Activated CD8-positive, alpha-beta memory T cell treated with anti-CD3 and anti-CD28 coated beads, Interleukin-2, amount 50 U/mL, for 1 hour (primary cell): ENCODE data around the gene NME1.
"Not testable (repeated sequence)": the region's sequence is repeated elsewhere in the genome, so short reads cannot be mapped to it uniquely, and the experiment has no call there.

Experiments
- DNase-seq: peaks from one replicate; pipeline ENCODE4 v3.0.0-alpha.2; 2020; ENCODE audit errors: extremely low read depth

NME1 gene

GRCh38 chr17:51153210-51154072 is at the start of gene NME1:
TSS of gene NME1 (plus strand) at chr17:51153559. CDS start at chr17:51155655, 2,096 bp downstream.
- DNase-seq, result peak; percentile 93

GRCh38 chr17:51107778-51108177 is 45.6 kb upstream of the NME1 start:
- no peak for DNase-seq

DNA sequence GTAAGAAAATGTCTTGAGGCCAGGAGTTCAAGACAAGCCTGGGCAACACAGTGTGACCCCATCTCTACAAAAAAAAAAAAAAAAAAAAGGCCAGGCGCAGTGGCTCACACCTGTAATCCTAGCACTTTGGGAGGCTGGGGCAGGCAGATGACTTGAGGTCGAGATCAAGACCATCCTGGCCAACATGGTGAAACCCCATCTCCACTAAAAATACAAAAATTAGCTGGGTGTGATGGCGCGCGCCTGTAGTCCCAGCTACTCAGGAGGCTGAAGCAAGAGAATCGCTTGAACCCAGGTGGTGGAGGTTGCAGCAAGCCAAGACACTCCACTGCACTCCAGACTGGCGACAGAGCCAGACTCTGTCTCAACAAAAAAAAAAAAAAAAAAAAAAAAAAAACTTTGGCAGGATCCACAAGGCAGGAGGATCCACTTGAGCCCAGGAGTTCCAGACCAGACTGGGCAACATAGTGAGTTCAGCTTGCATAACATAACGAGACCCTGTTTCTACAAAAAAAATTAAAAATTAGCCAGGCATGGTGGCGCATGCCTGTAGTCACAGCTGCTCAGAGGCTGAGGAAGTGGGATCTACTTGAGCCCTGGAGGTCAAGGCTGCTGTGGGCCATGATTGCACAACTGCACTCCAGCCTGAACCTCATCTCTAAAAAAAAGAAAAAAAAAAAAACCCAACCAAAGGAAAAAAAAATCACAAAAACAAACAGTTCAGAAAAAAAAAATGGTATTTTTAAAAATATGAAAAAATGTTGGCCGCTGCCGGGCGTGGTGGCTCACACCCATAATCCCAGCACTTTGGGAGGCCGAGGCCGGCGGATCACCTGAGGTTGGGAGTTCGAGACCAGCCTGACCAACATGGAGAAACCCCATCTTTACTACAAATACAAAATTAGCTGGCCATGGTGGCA is 40.8 kb upstream of the NME1 start:
- not testable (repeated sequence) for DNase-seq

DNA sequence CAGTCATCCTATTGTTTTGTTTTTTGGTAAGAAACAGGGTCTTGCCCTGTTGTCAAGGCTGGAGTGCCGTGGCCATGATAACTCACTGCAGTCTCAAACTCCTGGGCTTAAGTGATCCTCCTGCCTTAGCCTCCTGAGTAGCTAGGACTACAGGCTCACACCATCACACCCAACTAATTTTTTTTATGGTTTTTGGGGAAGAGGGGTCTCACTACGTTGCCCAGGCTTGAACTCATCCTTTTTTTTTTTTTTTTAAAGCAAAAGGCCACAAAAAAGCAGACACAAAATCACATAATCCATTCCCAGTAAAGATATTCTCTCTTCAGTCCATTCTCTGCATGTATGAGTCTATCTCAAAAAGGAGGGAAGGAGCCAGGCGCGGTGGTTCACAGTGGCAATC is 38.2 kb upstream of the NME1 start:
- DNase-seq, result no peak

DNA sequence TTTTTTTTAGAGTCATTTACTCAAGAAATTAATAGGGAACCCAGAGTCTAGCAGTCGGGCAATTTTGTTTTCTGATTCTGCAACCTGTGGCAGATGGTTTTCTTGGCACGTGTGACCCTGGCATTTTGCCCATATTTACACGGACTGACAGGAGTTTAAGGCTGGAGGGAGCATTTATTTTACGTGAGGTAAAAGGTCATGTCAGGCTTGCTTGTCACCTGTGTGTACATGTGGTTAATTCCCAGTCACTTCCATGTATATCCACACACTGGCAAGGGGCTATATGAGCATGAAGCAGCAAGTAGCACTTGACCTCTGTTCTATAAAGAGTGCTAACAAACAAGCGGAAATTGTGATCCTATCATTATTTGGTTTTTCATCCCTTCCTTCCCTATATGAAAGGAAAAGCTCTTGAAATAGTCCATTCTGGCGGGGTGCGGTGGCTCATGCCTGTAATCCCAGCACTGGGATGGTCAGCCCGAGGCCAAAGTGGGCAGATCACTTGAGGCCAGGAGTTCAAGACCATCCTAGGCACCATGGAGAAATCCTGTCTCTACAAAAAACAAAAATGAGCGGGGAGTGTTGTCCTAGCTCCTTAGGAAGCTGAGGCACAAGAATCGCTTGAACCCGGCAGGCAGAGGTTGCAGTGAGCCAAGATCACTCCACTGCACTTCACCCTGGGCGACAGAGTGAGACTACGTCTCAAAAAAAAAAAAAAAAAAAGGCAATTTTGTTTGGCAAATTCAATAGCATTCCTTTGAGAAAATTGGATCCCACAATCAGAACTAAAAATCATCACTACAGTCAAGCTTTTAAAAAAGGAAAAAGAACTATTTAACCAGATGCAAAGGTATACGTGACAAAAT is 34.8 kb upstream of the NME1 start:
- DNase-seq, result no peak

GRCh38 chr17:51119415-51120356 is 33.7 kb upstream of the NME1 start:
- DNase-seq, result no peak

- DNase-seq, result no peak
Measured at GRCh38 chr17:51120357-51120738, 33.0 kb upstream of the NME1 start.

DNA sequence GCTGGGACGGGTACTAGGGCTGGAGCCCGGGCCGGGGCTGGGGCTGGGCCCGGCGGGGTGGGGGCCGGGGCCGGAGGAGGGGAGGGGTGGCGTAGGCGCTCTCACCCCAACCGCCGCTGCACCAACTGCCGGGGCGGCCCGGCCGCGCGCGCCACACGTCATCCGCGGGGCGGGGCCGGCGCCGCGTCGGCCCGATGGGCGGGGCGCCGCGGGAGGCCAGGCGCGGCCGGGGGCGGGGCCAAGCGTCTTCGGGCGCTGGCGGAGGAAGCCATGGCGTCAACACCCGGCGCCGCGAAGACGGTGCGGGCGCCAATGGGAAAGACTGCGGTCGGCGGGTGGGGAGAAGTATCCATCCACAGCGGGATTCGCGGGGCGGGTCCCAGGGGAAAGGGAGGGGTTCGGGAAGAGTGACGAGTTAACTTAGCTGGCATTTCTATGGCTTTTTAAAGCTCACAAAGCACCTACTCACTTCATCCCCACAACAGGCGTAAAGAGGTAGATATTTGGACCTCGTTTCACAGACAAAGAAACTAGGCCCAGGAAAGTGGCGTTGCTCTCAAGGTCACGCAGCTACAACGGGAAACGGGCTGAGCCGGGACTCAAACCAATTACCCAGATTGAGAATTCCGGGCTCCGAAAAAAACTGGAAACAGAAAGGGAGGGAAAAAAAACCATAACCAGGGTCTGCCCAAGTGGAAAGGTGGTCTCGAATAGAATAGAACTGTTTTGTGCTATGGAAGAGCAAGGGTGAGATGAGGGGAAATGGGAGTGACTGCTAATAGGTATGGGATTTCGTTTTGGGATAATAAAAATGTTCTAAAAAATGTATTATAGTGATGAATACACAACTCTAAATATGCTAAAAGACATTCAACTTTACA is 32.4 kb upstream of the NME1 start, which contains the start of gene SPAG9:
Gene SPAG9, minus strand, starts transcription at position 130 of the 881 bp plus-strand sequence. CDS start 212 bp downstream, outside the sequence.
- DNase-seq, result peak; percentile 72

GRCh38 chr17:51121620-51122472 is 31.5 kb upstream of the NME1 start:
- DNase-seq, result peak; percentile 57

DNA sequence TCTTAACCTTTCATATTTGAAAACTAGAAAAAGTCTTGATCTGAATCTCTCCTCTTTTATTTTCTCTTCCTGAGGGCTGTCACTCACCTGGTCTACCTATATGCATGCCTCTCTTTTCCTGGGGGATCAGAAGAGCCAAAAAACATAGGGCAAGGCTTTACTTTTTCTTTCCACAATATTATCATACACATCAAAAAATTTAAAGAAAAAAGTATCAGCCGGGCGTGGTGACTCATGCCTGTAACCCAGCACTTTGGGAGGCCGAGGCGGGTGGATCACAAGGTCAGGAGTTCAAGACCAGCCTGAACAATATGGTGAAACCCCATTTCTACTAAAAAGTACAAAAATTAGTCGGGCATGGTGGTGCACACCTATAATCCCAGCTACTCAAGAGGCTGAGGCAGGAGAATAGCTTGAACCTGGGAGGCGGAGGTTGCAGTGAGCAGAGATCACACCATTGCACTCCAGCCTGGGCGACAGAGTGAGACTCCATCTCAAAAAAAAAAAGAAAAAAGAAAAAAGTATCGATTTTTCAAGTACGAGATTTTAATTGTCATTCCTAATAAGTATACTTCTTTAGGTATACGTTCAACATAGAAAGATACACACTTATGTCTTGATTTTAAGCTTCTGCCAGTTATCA is 30.8 kb upstream of the NME1 start:
- not testable (repeated sequence) for DNase-seq

DNA sequence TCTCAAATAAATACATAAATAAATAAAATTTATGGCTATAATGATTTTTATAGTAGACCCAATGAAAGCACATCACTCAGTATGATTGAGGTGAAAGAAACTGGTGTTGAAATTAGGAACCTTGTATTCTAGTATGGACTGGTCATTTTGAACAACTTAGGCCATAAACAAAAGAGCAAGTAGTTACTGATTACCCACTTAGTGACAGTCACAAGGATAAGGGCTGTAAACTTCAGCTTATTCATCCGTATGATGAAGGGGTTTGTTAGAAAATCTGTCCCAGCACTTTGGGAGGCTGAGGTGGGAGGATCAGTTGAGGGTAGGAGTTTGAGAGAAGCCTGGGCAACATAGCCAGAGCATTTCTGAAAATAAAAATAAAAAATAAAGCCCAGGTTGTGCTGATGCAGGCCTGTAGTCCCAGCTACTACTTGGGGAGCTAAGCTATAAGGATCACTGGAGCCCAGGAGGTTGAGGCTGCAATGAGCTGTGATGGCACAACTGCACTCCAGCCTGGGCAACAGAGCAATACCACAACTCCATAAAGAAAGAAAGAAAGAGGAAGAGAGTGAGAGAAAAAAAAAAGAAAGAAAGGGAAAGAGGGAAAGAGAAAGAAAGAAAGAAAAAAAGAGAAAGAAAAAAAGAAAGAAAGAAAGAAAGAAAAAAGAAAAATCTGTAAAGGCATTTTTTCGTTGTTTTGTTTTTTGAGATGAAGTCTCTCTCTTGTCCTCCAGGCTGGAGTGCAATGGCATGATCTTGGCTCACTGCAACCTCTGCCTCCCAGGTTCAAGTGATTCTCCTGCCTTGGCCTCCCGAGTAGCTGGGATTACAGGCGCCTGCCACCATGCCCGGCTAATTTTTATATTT is 28.5 kb upstream of the NME1 start:
- no peak for DNase-seq

- no peak for DNase-seq
Measured at GRCh38 chr17:51128076-51128475, 25.3 kb upstream of the NME1 start.

GRCh38 chr17:51132964-51133319 is 20.4 kb upstream of the NME1 start:
- no peak for DNase-seq

DNA sequence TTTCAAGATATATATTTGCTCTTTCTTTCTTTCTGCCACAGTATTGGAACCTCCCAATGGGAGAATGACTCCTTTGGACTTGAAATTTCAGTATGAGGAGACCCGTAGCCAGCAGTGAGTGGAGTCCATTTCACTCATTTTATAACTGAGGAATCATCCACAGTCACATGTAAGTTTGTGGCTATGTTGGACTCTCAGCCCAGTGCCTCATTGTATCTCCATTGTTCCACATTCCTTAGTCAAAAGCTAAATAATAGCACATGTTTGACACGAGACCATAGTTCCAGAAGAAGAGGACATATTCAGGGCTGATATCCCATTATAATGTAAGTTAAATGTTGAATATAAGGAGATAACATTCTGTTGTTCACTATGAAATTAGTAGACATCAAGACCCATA is 20.0 kb upstream of the NME1 start:
- DNase-seq, result no peak

DNA sequence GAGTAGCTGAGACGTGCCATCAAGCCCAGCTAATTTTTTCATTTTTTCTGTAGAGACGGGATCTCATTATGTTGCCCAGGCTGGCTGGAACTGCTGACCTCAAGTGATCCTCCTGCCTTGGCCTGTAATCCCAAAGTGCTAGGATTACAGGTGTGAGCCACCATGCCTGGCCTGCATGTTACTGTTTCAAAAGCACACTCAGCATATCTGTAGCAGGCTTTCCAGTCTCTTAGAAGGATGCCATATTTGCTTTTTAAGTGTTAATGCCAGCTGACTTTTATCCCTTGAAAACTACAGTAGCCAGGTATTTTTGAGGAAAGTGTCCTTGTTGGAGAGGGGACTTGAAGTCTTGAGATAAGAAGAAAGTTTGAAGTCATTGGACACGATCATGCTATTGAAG is 17.4 kb upstream of the NME1 start:
- DNase-seq, result no peak

DNA sequence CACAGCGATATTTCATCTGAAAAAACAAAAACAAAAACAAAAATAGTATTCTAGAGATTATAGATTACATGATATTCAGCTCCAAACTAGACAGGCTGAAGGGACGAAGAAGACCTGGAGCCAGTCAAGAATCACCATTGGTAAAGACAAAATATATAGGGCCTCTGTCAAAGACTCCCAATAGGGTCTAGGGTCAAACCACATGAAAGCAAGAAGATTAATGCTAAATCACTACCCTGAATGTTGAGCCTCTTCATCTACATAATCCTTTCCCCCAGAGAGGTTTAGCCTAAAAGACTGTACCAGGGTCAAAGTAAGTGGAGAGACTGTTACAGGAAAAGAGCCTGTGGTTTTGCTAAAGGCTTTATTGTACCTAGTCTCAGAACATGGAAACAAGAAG is 10.8 kb upstream of the NME1 start:
- no peak for DNase-seq
